Gastroesophageal sphincter (tissue), 3 donors: ENCODE measurements around the gene KIF13A.

Experiments used
- CTCF ChIP-seq, 4 experiments: fragments of 200-600 bp in 2 of 4; fragments of 450-650 bp in 2 of 4; sonication (generic) in 1 of 4; IDR thresholded peaks; one replicate each; pipeline ENCODE4 v1.5.1; 2017 to 2019; ENCODE audit warnings: antibody characterized with exemption in 4 of 4, mild to moderate bottlenecking in 2 of 4, moderate library complexity in 2 of 4
- EP300 ChIP-seq: sonication (generic); formaldehyde crosslinking; IDR thresholded peaks from one replicate; pipeline ENCODE4 v1.6.1; 2017; ENCODE audit warnings: antibody characterized with exemption, mild to moderate bottlenecking

- TF ChIP-seq CTCF (IDR thresholded peaks at IDR 0.05): no peak
- TF ChIP-seq EP300: no peak
Measured at GRCh38 chr6:17984812-17985670, 2.4 kb downstream of the KIF13A start.
